ENCODE data around the gene DNMT3B.
A peak's percentile ranks its signal among the peaks of the same experiment; 100 is the strongest.
"Not testable (repeated sequence)": the region's sequence is repeated elsewhere in the genome, so short reads cannot be mapped to it uniquely, and the experiment has no call there.

Gene DNMT3B

GRCh38 chr20:32790751-32791057, 28.5 kb downstream of the DNMT3B start:
- DNase-seq (ENCODE audit: low spot score) = no peak

GRCh38 chr20:32792316-32792715, 30.1 kb downstream of the DNMT3B start:
- DNase-seq (ENCODE audit: low spot score) = peak; percentile 66

DNA sequence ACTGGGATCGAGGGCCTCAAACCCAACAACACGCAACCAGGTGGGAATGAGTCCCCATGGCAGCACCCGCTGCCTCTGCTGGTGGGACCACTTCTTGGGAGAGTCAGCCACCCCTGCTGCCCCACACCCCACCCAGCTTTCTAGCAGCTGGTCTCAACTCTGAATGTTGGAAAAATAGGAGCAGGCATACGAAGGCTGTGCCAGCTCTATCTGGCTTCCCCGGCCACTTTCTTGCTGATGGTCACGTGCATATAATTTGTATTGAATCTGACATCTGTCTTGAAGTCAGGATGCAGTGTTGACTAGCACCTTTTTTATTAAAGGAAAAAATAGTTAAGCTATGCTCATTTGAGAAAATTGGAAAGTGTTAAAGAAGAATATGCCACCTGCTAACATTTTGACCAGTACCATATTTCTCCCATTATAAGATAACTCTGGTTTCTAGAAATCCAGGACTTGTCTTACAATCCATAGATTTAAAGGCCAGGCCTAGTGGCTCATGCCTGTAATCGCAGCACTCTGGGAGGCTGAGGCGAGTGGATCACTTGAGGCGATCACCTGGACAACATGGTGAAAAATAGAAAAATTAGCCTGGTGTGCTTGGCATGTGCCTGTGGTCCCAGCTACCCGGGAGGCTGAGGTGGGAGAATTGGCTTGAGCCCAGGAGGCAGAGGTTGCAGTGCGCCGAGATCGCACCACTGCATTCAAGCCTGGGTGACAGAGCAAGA, 30.7 kb downstream of the DNMT3B start:
- DNase-seq (ENCODE audit: low spot score) = no peak

DNA sequence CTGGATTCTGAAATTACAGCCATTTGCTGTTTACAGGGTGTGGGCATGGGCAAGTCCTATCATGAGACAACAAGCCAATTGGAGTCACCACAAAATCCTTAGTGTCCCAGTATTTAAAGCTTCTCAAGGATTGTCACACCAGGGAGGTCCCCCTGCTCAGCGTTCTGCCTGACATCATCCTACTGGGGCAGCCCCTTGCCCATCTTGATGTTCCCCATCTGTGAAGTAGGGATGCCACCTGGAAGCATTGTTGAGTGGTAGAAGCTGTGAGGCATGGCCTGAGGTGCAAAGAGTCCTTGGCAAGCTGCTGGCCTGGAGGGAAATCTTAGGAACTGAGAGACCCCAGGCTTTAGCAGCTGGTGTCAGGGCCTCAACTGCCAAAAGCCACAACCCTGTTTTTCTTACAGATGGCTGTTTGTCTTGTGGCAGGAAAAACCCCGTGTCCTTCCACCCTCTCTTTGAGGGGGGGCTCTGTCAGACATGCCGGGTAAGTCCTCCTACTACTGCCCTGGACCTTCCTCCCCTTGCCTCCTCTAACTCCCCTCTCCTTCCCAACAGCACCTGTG, 34.3 kb downstream of the DNMT3B start:
- no peak for DNase-seq (ENCODE audit: low spot score)

DNA sequence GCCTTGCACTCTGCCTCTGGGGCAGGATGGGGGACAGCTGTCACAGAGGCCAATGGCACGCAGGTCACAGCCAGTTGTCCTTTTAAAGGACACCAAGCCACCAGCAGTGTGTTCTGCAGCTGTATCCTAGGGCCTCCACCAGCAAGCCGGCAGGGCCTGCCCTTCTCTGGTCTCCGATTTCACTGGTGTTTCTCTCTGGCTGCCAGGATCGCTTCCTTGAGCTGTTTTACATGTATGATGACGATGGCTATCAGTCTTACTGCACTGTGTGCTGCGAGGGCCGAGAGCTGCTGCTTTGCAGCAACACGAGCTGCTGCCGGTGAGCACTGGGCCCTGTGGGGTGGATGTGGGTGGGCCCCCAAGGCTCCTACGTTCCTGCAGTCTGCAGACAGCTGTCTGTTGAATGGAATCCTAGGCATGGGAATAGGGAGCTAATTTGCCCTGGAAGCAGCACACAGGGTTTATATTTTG, 34.8 kb downstream of the DNMT3B start:
- no peak for DNase-seq (ENCODE audit: low spot score)

DNA sequence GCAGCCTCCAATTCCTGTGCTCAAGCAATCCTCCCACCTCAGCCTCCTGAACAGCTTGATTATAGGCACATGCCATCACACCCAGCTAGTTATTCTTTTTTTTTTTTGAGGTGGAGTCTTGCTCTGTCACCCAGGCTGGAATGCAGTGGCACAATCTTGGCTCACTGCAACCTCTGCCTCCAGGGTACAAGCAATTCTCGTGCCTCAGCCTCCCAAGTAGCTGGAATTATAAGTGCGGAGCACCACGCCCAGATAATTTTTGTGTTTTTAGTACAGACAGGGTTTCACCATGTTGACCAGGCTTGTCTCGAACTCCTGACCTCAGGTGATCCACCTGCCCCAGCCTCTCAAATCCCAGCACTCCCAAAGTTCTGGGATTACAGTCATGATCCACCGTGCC, 35.4 kb downstream of the DNMT3B start:
- not testable (repeated sequence) for DNase-seq (ENCODE audit: low spot score)

- no peak for DNase-seq (ENCODE audit: low spot score)
These were observed 36.1 kb downstream of the DNMT3B start for GRCh38 chr20:32798046-32798981.

GRCh38 chr20:32803092-32803491, 40.9 kb downstream of the DNMT3B start:
- no peak for DNase-seq (ENCODE audit: low spot score)

- no peak for DNase-seq (ENCODE audit: low spot score)
These were observed 42.0 kb downstream of the DNMT3B start for GRCh38 chr20:32804022-32804715.

- no peak for DNase-seq (ENCODE audit: low spot score)
These were observed 42.6 kb downstream of the DNMT3B start for GRCh38 chr20:32804817-32805216.

- DNase-seq (ENCODE audit: low spot score) = no peak
These were observed 43.5 kb downstream of the DNMT3B start for GRCh38 chr20:32805721-32806120.

- DNase-seq (ENCODE audit: low spot score) = no peak
These were observed 44.2 kb downstream of the DNMT3B start for GRCh38 chr20:32806356-32806755.

DNA sequence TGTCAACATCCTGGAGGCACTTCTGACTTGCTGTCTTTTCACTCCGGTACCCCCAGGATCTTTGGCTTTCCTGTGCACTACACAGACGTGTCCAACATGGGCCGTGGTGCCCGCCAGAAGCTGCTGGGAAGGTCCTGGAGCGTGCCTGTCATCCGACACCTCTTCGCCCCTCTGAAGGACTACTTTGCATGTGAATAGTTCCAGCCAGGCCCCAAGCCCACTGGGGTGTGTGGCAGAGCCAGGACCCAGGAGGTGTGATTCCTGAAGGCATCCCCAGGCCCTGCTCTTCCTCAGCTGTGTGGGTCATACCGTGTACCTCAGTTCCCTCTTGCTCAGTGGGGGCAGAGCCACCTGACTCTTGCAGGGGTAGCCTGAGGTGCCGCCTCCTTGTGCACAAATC, 45.5 kb downstream of the DNMT3B start:
- peak; percentile 83 for DNase-seq (ENCODE audit: low spot score)

GRCh38 chr20:32808438-32808837, 46.3 kb downstream of the DNMT3B start:
- DNase-seq (ENCODE audit: low spot score) = no peak

- DNase-seq (ENCODE audit: low spot score) = no peak
These were observed 47.7 kb downstream of the DNMT3B start for GRCh38 chr20:32809907-32810306.

DNA sequence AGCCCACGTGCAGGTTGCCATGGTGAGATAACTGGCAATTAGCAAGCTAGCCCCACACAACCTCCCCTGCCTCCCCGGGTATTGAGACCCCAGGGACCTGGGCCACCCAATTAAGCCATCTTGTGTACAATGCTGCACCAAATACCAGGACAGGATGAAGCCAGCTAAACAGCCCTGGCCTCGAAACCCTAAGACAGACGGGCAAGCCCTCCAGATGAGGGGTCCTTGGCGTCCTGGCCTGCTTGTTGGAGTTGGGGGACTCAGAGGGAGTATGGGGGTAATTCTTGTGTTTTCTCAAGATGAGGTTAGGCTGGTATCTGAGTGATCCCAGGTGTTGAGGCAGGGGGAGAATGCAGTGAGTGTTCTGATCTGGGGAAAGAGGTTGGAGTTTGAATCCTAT, 48.8 kb downstream of the DNMT3B start:
- no peak for DNase-seq (ENCODE audit: low spot score)

- DNase-seq (ENCODE audit: low spot score) = no peak
These were observed 49.7 kb downstream of the DNMT3B start for GRCh38 chr20:32811886-32812285.

DNA sequence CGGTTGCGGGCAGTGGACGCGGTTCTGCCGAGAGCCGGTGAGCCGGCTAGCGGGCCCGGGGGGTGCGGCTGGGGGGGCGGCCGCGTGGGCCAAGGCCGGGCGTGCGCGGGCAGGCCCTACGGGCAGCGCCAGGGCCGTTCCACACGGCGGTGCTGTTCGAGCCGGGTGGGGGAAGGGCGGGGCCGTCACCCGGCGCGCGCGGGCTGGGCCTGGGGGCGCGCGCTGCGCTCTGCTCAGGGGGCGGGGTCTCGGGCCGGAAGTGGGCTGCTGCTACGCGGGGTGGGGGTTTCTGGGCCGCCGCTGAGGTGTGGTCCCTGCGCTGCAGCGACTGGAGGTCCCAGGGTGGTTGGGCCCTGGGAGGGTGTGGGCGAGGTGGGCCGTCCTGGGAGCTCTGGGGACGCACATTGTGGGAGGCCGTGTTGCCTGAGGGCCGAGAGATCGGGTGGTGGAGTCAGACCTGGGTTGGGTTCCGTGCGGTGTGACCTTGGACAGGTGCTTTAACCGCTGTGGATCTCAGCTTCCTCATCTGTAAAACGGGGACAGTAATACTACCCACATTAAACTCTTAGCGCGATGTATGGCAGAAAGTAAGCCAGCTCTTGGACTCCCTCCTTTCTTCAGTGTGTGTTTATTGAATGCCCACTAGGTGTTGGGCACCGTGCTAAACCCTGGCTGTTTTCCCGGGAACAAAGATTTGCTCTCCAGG, 58.0 kb downstream of the DNMT3B start:
- DNase-seq (ENCODE audit: low spot score) = peak; percentile 94

DNA sequence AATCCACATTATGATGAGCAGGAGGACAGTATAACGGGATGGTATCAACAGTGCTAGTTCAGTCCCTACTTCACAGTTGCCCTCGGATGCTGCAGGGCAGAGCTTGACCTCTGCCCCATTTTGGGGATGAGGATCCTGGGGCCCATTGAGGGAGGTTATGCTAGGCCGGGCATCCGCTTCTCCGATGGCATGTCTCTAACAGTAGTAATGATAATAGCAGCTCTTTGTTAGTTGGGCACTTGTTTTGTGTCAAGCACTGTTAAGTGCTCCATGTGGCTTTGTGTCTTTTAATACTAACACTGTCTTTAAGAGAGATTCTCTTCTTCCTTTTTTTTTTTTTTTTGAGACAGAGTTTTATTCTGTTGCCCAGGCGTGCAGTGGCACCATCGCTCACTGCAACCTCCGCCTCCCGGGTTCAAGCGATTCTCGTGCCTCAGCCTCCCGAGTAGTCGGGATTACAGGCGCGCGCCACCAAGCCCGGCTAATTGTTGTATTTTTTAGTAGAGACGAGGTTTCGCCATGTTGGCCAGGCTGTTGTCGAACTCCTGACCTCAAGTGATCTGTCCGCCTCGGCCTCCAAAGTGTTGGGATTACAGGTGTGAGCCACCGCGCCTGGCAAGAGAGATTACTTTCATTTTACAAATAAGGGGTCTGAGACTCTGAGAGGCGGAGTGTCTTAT, 58.7 kb downstream of the DNMT3B start:
- no peak for DNase-seq (ENCODE audit: low spot score)

- no peak for DNase-seq (ENCODE audit: low spot score)
These were observed 60.0 kb downstream of the DNMT3B start for GRCh38 chr20:32822225-32822624.

DNA sequence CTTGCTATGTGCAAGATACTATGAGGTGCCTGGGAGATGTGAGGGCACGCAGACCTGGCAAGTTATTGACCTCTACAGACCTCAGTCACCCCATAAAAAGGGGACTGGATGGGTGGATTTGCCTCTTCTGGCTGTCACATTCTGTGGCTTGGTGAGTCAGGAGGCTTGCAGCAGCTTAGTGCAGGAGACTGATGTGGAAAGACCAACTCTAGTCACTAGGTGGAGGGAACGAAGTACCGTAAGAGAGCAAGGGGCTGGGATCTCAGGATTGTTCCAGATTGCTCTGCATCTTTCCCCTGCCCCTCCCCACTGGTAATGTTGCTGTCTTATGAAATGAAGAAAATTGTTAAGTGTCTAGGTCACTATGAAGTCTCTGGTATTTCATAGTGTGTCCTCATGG, 60.9 kb downstream of the DNMT3B start:
- DNase-seq (ENCODE audit: low spot score) = no peak
